Smooth muscle cell of the brain vasculature (primary cell): ENCODE measurements around the gene CLDN1.

Source experiments
- DNase-seq: peaks from one replicate; pipeline ENCODE4 v3.0.0-alpha.2; 2012; ENCODE audit warnings: low read depth, low spot score

The CLDN1 gene

DNA sequence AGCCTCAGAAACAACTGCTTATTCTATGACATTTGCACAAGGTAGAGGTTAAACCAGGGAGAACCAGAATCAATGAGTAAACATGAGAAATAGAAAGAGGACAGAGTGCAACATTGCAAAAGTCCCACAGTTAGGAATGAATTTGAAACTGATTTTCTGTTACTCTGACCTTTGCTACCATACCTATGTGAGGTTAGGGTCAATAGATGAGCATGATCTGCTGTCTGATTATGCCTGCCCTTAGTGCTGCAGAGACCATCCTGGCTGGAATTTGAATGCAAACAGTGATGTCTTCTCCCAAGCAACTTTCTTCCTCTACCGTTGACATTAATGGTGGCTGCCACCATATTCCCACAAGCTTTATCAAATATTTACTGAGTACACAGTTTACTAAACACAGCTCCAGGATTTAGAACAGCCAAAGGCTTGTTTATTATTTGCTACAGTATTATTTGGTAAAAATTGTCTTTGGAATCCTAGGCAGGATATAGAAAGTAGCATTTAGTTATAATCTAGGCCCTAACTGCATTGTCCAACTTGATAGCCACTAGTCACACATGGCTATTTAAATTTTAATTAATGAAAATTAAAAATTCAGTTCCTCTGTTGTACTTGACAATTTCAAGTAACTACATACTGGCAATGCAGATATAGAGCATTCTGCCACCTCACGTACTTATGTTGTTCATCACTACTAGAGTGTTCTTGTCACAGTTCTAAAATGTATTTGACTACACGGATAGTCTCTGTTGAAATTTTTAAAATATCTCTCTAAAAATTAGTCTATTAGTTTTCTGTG is 8.9 kb upstream of the CLDN1 start:
- no peak for DNase-seq

- no peak for DNase-seq
These were observed 4.7 kb upstream of the CLDN1 start for GRCh38 chr3:190326930-190327329.

DNA sequence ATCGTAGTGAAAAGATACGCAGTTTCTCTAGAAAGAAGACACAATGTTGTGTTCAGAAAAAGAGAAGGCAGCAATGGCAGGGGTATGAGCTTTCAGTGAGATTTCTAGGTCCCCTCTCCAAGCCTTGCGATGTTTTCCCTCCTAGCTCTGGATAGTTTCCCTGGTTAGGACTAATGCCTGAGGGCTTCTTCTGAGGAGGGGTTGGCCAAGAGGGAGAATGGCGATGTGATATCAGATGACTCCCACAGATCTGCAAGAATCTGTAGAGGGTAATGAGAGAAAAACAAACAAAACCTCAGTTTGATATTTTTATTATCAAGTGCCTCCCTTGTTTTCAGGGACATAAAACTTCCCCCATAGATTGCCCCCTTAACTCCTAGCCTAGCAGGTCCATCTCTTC is 4.1 kb upstream of the CLDN1 start:
- DNase-seq, result no peak

DNA sequence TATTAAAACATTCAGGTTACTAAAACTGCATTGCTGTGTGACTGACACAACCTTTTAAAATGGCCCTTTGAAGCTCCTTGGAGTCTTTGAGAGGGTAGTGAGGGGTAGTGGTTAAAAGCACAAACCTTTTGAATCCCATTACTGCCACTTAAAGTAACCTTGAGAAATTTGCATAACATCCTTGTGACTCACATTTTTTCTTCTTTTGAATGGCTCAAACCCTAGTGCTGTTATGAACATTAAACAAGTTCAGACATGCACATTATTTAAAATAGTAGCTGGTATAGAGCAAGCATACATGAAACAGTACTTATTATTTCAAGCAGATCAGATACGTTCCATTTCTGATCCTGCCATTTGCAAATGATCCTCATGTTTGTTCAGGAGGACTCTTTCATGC is 3.7 kb upstream of the CLDN1 start:
- no peak for DNase-seq

GRCh38 chr3:190323246-190323626 is 990 bp upstream of the CLDN1 start:
- DNase-seq, result no peak

DNA sequence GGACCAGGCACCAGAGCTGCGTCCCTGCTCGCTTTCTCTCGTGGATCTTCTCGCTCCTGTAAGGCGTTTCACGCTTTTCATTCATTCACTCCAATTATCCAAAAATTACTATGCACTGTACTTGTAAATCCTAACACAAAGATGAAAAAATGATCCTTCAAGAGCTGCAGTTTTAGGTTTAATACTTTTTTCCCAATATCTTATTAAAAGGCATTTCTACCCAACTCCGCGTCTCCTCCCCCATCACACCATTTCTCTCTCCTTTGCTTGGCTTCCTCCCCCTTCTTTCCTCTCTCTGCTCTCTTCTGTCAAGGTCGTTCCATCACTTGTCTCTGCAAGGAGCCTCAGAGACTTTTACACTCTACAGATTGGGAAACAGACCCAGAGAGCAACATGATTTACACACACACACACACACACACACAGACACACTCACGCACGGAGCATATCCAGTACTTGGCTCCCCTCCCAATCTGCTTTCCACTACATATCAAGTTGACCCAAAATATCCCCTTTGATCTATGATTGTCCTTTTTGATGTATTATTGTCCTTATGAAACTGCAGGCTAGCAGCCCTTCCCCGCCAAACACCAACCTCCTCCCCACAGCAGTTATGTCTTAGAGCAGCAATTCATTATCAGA is 479 bp upstream of the CLDN1 start:
- DNase-seq, result no peak

GRCh38 chr3:190320594-190321362 is 1.5 kb downstream of the CLDN1 start:
- no peak for DNase-seq

- no peak for DNase-seq
These were observed 2.6 kb downstream of the CLDN1 start for GRCh38 chr3:190319660-190320059.

DNA sequence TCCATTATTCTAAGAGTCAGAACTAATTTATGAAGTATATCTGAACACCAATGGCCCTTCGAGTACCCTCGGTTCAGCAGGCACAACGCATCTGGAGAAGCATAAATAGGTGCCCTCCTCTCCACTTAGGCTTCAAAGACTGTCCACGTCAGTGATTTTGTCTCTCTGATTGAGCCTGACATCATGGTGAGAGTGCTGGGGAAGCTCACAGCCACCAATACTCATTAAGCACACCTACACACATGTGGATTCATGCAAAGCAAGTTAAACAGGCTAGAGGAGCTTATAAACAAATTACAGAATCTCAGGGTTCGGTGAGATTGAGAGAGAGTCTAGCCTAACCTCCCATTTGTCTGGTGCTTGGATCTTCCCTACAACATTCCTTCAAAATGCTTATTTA is 3.6 kb downstream of the CLDN1 start:
- no peak for DNase-seq

GRCh38 chr3:190314741-190315140 is 7.5 kb downstream of the CLDN1 start:
- DNase-seq, result no peak

DNA sequence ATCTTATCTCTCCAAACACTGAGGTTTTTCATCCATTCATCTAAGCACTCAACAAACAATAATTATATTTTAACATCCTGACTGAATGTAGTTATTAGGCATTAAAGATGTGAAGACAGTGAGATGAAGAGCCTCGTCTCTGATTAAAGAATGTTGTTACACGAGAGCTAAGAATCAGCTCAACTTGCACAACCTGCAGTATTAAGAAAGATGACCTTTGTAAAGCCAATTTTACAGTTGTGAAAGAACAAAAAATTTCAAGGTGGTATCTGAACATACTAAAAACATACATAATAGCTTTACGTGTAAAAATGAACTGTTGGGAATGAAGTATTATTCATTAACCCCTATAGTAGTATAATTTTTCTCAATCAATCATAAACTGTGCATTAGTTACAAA is 12.8 kb downstream of the CLDN1 start:
- DNase-seq, result no peak

- no peak for DNase-seq
These were observed 14.1 kb downstream of the CLDN1 start for GRCh38 chr3:190308154-190308553.

DNA sequence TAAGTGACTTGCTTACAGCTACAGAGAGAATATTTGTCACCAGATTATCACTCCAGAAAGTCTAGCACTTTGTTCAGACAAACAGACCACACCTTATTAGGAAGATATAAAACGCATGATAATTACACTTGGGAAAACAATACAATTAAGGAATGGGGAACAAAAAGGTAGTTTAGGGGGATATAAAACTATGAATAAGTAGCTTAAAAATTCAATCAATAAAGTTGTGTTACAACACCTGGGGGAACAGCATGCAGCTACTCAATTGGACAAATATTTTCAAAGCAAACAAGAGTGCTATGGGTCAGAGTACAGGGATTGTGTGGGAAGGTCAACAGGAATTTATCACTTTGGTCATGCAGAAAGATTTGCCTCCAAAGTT is 15.1 kb downstream of the CLDN1 start:
- no peak for DNase-seq

DNA sequence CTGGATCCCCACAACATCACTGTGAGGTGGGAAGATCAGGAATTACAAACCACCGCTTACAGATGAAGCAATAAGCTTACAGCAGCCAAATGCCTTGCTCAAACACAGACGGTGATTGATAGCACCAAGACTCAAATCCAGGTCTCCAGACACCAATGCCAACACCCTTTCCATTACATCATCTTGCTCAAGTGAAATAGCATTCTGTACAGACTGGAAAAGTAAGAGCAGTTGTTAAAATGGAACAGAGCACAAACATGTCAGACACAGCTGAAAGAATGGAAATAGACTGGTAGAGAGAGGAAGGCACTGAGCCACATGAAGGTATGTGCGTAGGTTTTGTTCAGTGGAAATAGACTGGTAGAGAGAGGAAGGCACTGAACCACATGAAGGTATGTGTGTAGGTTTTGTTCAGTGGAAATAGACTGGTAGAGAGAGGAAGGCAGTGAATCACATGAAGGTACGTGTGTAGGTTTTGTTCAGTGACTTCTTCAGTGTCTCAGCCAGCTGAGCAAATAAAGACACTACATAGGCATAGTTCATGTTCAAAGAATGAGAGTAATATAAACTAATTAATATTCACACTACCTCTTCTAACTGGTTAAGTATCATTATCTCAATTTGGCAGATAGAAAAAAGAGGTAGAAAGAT is 15.6 kb downstream of the CLDN1 start:
- no peak for DNase-seq

GRCh38 chr3:190306026-190306425 is 16.2 kb downstream of the CLDN1 start:
- DNase-seq, result no peak

- no peak for DNase-seq
These were observed 16.8 kb downstream of the CLDN1 start for GRCh38 chr3:190305406-190305805.

GRCh38 chr3:190303884-190304283 is 18.4 kb downstream of the CLDN1 start:
- DNase-seq, result no peak

GRCh38 chr3:190302212-190302867 is 19.9 kb downstream of the CLDN1 start:
- no peak for DNase-seq

GRCh38 chr3:190301591-190301990 is 20.7 kb downstream of the CLDN1 start:
- DNase-seq, result no peak

GRCh38 chr3:190299969-190300368 is 22.3 kb downstream of the CLDN1 start:
- no peak for DNase-seq

- no peak for DNase-seq
These were observed 28.2 kb downstream of the CLDN1 start for GRCh38 chr3:190294030-190294429.

- DNase-seq, result no peak
These were observed 28.6 kb downstream of the CLDN1 start for GRCh38 chr3:190293621-190294020.
